ENCODE results near the gene NUFIP1. TPM values are rescaled to one million over a fixed set of nuclear protein-coding genes. Genes with fewer than 3 reads are reported as not detected.

The NUFIP1 gene
- total and polyA plus RNA-seq, 2 of the 8 experiments (the other 6 are each of a cell fraction or from before 2014, with no cell fraction given) = 4.6 to 16.6 TPM

GRCh38 chr13:44905556-44905955, 83.7 kb downstream of the NUFIP1 start:
- H2BK20ac ChIP-seq (ENCODE audit: low read length) = no peak overlapping the region
- H2BK15ac ChIP-seq (ENCODE audit: low read length) = no peak overlapping the region
- WGBS, 2 experiments (ENCODE audit: extremely low coverage in 1 of 2, insufficient coverage in 1 of 2, insufficient read length in 1 of 2, insufficient replicate concordance in 2 of 2, low coverage in 1 of 2, low lambda C conversion rate in 2 of 2, missing lambda C conversion rate in 1 of 2) = 86% methylated on average over 5 of the region's 5 CpGs; no CpG with 5 or more reads in 1 of the 2 experiments
- H3K4me1 ChIP-seq (replicated peaks in 1 of 4; ENCODE audit: control insufficient read depth in 3 of 4, insufficient read depth in 4 of 4, low read length in 3 of 4) = peaks cover 0 to 9% (median 3%) of the 10 kb centered on the region in 4 experiments; a peak in 3 of 7 replicates
- no peak overlapping the region for H3K4me2 ChIP-seq (ENCODE audit: insufficient read depth in 1 of 2, low read depth in 2 of 2, low read length in 2 of 2)
- H3K9ac ChIP-seq (replicated peaks in 1 of 4; ENCODE audit: extremely low read depth in 1 of 4, low read depth in 3 of 4, low read length in 3 of 4) = no peak overlapping the region
- no peak overlapping the region for H2AK5ac ChIP-seq (ENCODE audit: low read depth, low read length)
- H3K18ac ChIP-seq (ENCODE audit: extremely low read depth, low read length) = no peak overlapping the region
- CTCF ChIA-PET (ENCODE audit: partially characterized antibody) = interaction anchor here (0.9 to 2.5 kb wide), 5 partner anchors 9 to 29 kb away, joined by 3 to 8 read pairs (median 5); no protein-coding TSS in a partner anchor
- H3K36me3 ChIP-seq (ENCODE audit: control insufficient read depth in 2 of 4, insufficient read depth in 4 of 4, low read length in 3 of 4) = no peaks in the 10 kb centered on the region
- no peaks in the 10 kb centered on the region for H3K79me1 ChIP-seq (ENCODE audit: low read depth, low read length)
- TF ChIP-seq BACH1 (IDR thresholded peaks at IDR 0.05; ENCODE audit: low read length) (no peak), POU5F1 (IDR thresholded peaks at IDR 0.05; ENCODE audit: low read depth, low read length) (no peak), PHF8 (conservative IDR thresholded peaks at IDR 0.05; ENCODE audit: low read depth, low read length) (no peak), GTF2F1 (IDR thresholded peaks at IDR 0.05; ENCODE audit: borderline replicate concordance, low read depth, low read length) (no peak), CTBP2 (IDR thresholded peaks at IDR 0.05; ENCODE audit: borderline replicate concordance, insufficient read depth, insufficient read length, low read length) (no peak), SIRT6 (IDR thresholded peaks at IDR 0.05; ENCODE audit: low read length) (no peak), CHD2 (IDR thresholded peaks at IDR 0.05; ENCODE audit: low read length) (no peak), EGR1 (IDR thresholded peaks at IDR 0.05; ENCODE audit: borderline replicate concordance, low read depth, low read length) (no peak), SP2 (IDR thresholded peaks at IDR 0.05; ENCODE audit: low read length) (no peak)
- H3K79me2 ChIP-seq (ENCODE audit: control insufficient read depth in 1 of 2, insufficient read depth in 2 of 2, low read length in 2 of 2) = no peaks in the 10 kb centered on the region
- no peak overlapping the region for H3K4me3 ChIP-seq (ENCODE audit: extremely low read depth in 1 of 4, insufficient read depth in 2 of 4, low read depth in 3 of 4, low read length in 4 of 4)
- H3K56ac ChIP-seq (replicated peaks; ENCODE audit: insufficient read length, low read depth, low read length) = no peak overlapping the region
- H2AFZ ChIP-seq (ENCODE audit: low read length) = no peak overlapping the region
- H3K23me2 ChIP-seq (ENCODE audit: low read depth, low read length) = no peaks in the 10 kb centered on the region
- no peak overlapping the region for H4K91ac ChIP-seq (replicated peaks; ENCODE audit: insufficient read length, low read length)
- no peak for DNase-seq (ENCODE audit: low read depth in 1 of 2, low spot score in 2 of 2)
- POLR2A ChIA-PET (ENCODE audit: partially characterized antibody) = no interaction called here
- H4K8ac ChIP-seq (ENCODE audit: extremely low read depth, insufficient read depth, low read length) = no peak overlapping the region
- no peak overlapping the region for H2BK120ac ChIP-seq (replicated peaks; ENCODE audit: low read depth, low read length)
- H4K20me1 ChIP-seq (replicated peaks in 1 of 2; ENCODE audit: control insufficient read depth in 1 of 2, insufficient read depth in 2 of 2, low read length in 2 of 2) = no peaks in the 10 kb centered on the region
- no peak overlapping the region for H3K14ac ChIP-seq (ENCODE audit: insufficient read length)
- no peak overlapping the region for H4K5ac ChIP-seq (ENCODE audit: insufficient read length, low read depth, low read length)
- H2BK12ac ChIP-seq (ENCODE audit: low read depth, low read length) = 0 out of 2 replicates have a peak overlapping the region, but pooled peaks have one; percentile 18
- 0 out of 4 replicates have a peak, but pooled peaks cover 0 to under 1% of the 10 kb centered on the region in 2 experiments for H3K9me3 ChIP-seq (ENCODE audit: insufficient read depth in 2 of 2, low read depth in 1 of 2, low read length in 1 of 2)
- no peak overlapping the region for H3K4ac ChIP-seq (replicated peaks; ENCODE audit: insufficient read length, low read depth, low read length)
- no peak overlapping the region for H2BK5ac ChIP-seq (ENCODE audit: low read depth, low read length)
- H3K23ac ChIP-seq (ENCODE audit: insufficient read length) = no peak overlapping the region
- H3K27ac ChIP-seq (ENCODE audit: low read depth, low read length) = no peak overlapping the region
- no peaks in the 10 kb centered on the region for H3K27me3 ChIP-seq (replicated peaks in 1 of 4; ENCODE audit: control insufficient read depth in 3 of 4, extremely low read depth in 1 of 4, insufficient read depth in 3 of 4, low read length in 3 of 4)
- FAIRE-seq = no peak
